Endothelial cell of umbilical vein (primary cell): ENCODE measurements around the gene NMT1. TPM values are rescaled to one million over a fixed set of nuclear protein-coding genes. Genes with fewer than 3 reads are reported as not detected.

Experiments
- BruUV-seq: library from RNA; stranded (reverse); fragments of 400-500 nt; replicated peaks from 2 replicates; lab custom pipeline; 2021; lab: Mats Ljungman, UMichigan
- CTCF ChIA-PET: fragments of 300-600, 350-600 bp; sonication (Branson Sonifier 250); formaldehyde crosslinking; loops from one replicate; lab custom pipeline; 2021; ENCODE audit warnings: antibody characterized with exemption, inconsistent platforms; lab: Charles Lee
- POLR2A ChIA-PET: fragments of 300-600, 350-600 bp; sonication (Branson Sonifier 250); formaldehyde crosslinking; loops from one replicate; lab custom pipeline; 2021; ENCODE audit warnings: antibody characterized with exemption, inconsistent platforms; lab: Charles Lee
- DNase-seq: peaks from one replicate; pipeline ENCODE4 v3.0.0-alpha.2; 2011; ENCODE audit warnings: low read depth, low spot score
- FAIRE-seq: peaks from 2 replicates; lab custom pipeline; 2011; peaks lifted over from hg19 to GRCh38; lab: Jason Lieb, UNC
- H2AFZ ChIP-seq: 2 replicates; pipeline ENCODE4 v1.6.0; 2012; ENCODE audit warnings: low read depth, low read length, control low read depth, inconsistent platforms
- H3K27ac ChIP-seq: 2 replicates; pipeline ENCODE4 v1.5.1; 2011; ENCODE audit warnings: low read depth, mild to moderate bottlenecking, control low read depth, low read length, moderate library complexity; ENCODE audit not compliant: insufficient read depth
- H3K27me3 ChIP-seq, 2 experiments: 2 replicates each; pipeline versions ENCODE4 v1.6.0 to v1.6.1; 2011; ENCODE audit warnings: low read length in 2 of 2, mixed read lengths in 1 of 2; ENCODE audit not compliant: control insufficient read depth in 2 of 2, insufficient read depth in 2 of 2
- H3K36me3 ChIP-seq, 2 experiments: 2 replicates in 1 of 2; 3 replicates in 1 of 2; pipeline ENCODE4 v1.5.1; 2011; ENCODE audit warnings: low read length in 2 of 2, mild to moderate bottlenecking in 1 of 2, moderate library complexity in 1 of 2; ENCODE audit not compliant: control insufficient read depth in 2 of 2, insufficient read depth in 2 of 2; ENCODE audit errors: extremely low read depth in 1 of 2
- H3K4me1 ChIP-seq: 3 replicates; pipeline ENCODE4 v1.5.1; 2011; ENCODE audit warnings: mild to moderate bottlenecking, low read length; ENCODE audit not compliant: control insufficient read depth, insufficient read depth; ENCODE audit errors: extremely low read depth
- H3K4me2 ChIP-seq: 2 replicates; pipeline ENCODE4 v1.6.1; 2011; ENCODE audit warnings: low read length, control low read depth, mixed read lengths; ENCODE audit not compliant: insufficient read depth
- H3K4me3 ChIP-seq, 3 experiments: fragments of 200-600 bp in 1 of 3; sonication (generic), shearing (Covaris generic) in 1 of 3; replicated peaks in 1 of 3; 2 replicates each; pipeline ENCODE4 v1.5.1; 2011 to 2016; ENCODE audit warnings: control low read depth in 3 of 3, low read length in 3 of 3, mild to moderate bottlenecking in 2 of 3, inconsistent platforms in 1 of 3, low read depth in 1 of 3, moderate library complexity in 1 of 3; ENCODE audit not compliant: insufficient read depth in 1 of 3
- H3K79me2 ChIP-seq: 2 replicates; pipeline ENCODE4 v1.6.0; 2012; ENCODE audit warnings: low read length, inconsistent platforms; ENCODE audit not compliant: control insufficient read depth, insufficient read depth
- H3K9ac ChIP-seq: replicated peaks from 2 replicates; pipeline ENCODE3; 2011; ENCODE audit warnings: low read length, control low read depth; ENCODE audit not compliant: insufficient read depth; ENCODE audit errors: extremely low read depth
- H3K9me1 ChIP-seq: replicated peaks from 3 replicates; pipeline ENCODE4 v1.6.0; 2011; ENCODE audit warnings: mild to moderate bottlenecking, low read length; ENCODE audit not compliant: control insufficient read depth, insufficient read depth; ENCODE audit errors: extremely low read depth
- H3K9me3 ChIP-seq: replicated peaks from 2 replicates; pipeline ENCODE4 v1.5.1; 2012; ENCODE audit warnings: low read length, inconsistent platforms; ENCODE audit not compliant: control insufficient read depth, insufficient read depth
- H4K20me1 ChIP-seq: replicated peaks from 2 replicates; pipeline ENCODE3; 2011; ENCODE audit warnings: mild to moderate bottlenecking, low read length; ENCODE audit not compliant: control insufficient read depth, insufficient read depth; ENCODE audit errors: extremely low read depth
- EZH2 ChIP-seq: IDR thresholded peaks from 2 replicates; pipeline ENCODE4 v1.6.1; 2012; ENCODE audit warnings: borderline replicate concordance, low read depth, mild to moderate bottlenecking, moderate library complexity, low read length, inconsistent platforms; ENCODE audit not compliant: severe bottlenecking
- FOS ChIP-seq: IDR thresholded peaks from 2 replicates; pipeline ENCODE4 v1.6.1; 2011; ENCODE audit warnings: mild to moderate bottlenecking, low read length, moderate library complexity, borderline replicate concordance; ENCODE audit not compliant: insufficient read depth
- GATA2 ChIP-seq: IDR thresholded peaks from 2 replicates; pipeline ENCODE4 v1.7.0; 2011; ENCODE audit warnings: low read depth, mild to moderate bottlenecking, moderate library complexity, mixed read lengths, low read length; ENCODE audit not compliant: insufficient read length, insufficient read depth
- JUN ChIP-seq: IDR thresholded peaks from 2 replicates; pipeline ENCODE4 v1.6.1; 2011; ENCODE audit warnings: borderline replicate concordance, low read depth; ENCODE audit not compliant: insufficient read length, insufficient read depth
- MAX ChIP-seq: IDR thresholded peaks from 2 replicates; pipeline ENCODE4 v1.6.1; 2011; ENCODE audit not compliant: insufficient read depth, insufficient read length
- MYC ChIP-seq: IDR thresholded peaks from one replicate; pipeline ENCODE4 v1.6.1; 2011; ENCODE audit warnings: mild to moderate bottlenecking, low read depth, low read length
- POLR2A ChIP-seq: IDR thresholded peaks from 2 replicates; pipeline ENCODE4 v1.6.1; 2012; ENCODE audit warnings: low read depth, mild to moderate bottlenecking, control low read depth, low read length
- POLR2AphosphoS5 ChIP-seq: IDR thresholded peaks from 2 replicates; pipeline ENCODE4 v1.6.1; 2012; ENCODE audit warnings: low read depth, mild to moderate bottlenecking, control low read depth, low read length, moderate library complexity; ENCODE audit not compliant: insufficient read depth
- dilution Hi-C: fragments of 300-500 bp; cut with MboI; formaldehyde crosslinking; loops from one replicate; pipeline ENCODE4 v1.15.0; 2019; ENCODE audit warnings: low sequenced_read_pairs; ENCODE audit not compliant: extremely low pct_ligation_motif_present
- intact Hi-C: fragments of 100-400 bp; cut with micrococcal nuclease; formaldehyde crosslinking; loops from one replicate; pipeline ENCODE4 v1.10.0; 2022
- polyA plus RNA-seq, 4 experiments: library from polyadenylated mRNA; depleted of rRNA in 3 of 4; stranded (reverse) in 3 of 4; unstranded in 1 of 4; fragments of >200 nt; gene quantifications; 2 replicates each; pipeline versions ENCODE4 v1.2.1 to v1.2.3, GENCODE V29; 2011 to 2012; ENCODE audit warnings: missing spikeins in 1 of 4
- total RNA-seq: library from RNA; stranded (reverse); gene quantifications from 2 replicates; pipeline ENCODE4 v1.2.3, GENCODE V29; 2021
- TF ChIP-seq, protein P1 (sequence below), 2 donors: IDR thresholded peaks; 1 replicate in 1 of 2; 2 replicates in 1 of 2; pipeline ENCODE4 v1.5.1; 2011; ENCODE audit warnings: low read length in 2 of 2, mild to moderate bottlenecking in 2 of 2, moderate library complexity in 2 of 2, control low read depth in 1 of 2, inconsistent platforms in 1 of 2, low read depth in 1 of 2; ENCODE audit not compliant: insufficient read depth in 1 of 2; ENCODE audit errors: extremely low read depth in 1 of 2

The NMT1 gene
- total and polyA plus RNA-seq, 2 donors (not counting 3 experiments of a cell fraction or from before 2014, with no cell fraction given) = 37.6 to 135 TPM

DNA sequence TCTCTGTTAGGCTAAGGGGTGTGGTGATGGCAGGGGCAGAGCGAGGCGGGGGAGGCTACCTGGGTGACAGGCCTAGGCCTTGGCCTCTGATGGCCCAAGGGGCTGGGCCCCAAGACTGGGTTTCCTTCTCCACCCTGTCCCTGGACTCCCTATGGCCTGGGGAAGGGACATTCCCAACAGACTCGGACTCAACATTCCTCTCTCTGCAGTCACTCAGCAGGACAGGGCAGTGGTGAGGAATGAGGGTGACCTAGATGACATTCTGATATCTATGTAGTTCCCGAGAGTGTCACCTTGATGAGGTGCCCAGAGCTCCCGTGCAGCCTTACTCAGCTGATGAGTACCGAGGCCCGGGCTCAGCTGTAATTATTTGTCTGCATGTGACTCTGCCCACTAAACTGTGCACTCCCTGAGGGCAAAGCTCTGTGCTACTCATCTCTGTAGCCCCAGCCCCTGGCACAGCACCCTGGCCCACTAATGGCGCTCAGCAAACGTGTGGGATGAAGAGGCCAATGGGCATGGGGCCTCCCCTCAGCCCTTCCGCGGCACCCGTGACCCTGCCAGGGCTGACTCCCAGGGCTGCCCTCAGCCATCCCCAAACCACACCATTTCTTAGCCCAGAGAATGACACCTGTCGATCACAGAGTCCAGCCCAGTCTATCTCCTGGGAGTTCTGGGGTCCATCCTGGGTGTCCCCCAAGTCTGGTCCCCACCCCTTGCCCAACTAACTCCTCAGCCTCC is 69.0 kb downstream of the NMT1 start:
- CTCF ChIA-PET = interaction anchor here (0.5 to 7.2 kb wide), 5 partner anchors 10 to 210 kb away, joined by 3 to 476 read pairs (median 10); no protein-coding TSS in a partner anchor
- Histone ChIP-seq H3K36me3 (no peaks in the 10 kb centered on the region), H3K4me3 (no peak overlapping the region), H2AFZ (no peak overlapping the region), H3K9ac (no peak overlapping the region), H3K27ac (no peak overlapping the region), H3K4me1 (peaks cover 27% of the 10 kb centered on the region), H4K20me1 (no peaks in the 10 kb centered on the region), H3K27me3 (no peaks in the 10 kb centered on the region), H3K79me2 (peaks cover 2% of the 10 kb centered on the region), H3K4me2 (no peak overlapping the region), H3K9me3 (no peaks in the 10 kb centered on the region), H3K9me1 (no peaks in the 10 kb centered on the region)
- intact Hi-C loops (no loop called here), dilution Hi-C loops (no loop called here)
- TF ChIP-seq MAX (no peak), POLR2AphosphoS5 (no peak), MYC (no peak), FOS (no peak), POLR2A (no peak), EZH2 (no peak), GATA2 (no peak), JUN (no peak)
- TF ChIP-seq, protein P1, sequence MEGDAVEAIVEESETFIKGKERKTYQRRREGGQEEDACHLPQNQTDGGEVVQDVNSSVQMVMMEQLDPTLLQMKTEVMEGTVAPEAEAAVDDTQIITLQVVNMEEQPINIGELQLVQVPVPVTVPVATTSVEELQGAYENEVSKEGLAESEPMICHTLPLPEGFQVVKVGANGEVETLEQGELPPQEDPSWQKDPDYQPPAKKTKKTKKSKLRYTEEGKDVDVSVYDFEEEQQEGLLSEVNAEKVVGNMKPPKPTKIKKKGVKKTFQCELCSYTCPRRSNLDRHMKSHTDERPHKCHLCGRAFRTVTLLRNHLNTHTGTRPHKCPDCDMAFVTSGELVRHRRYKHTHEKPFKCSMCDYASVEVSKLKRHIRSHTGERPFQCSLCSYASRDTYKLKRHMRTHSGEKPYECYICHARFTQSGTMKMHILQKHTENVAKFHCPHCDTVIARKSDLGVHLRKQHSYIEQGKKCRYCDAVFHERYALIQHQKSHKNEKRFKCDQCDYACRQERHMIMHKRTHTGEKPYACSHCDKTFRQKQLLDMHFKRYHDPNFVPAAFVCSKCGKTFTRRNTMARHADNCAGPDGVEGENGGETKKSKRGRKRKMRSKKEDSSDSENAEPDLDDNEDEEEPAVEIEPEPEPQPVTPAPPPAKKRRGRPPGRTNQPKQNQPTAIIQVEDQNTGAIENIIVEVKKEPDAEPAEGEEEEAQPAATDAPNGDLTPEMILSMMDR (IDR thresholded peaks at IDR 0.05; ENCODE audit: extremely low read depth in 1 of 2, insufficient read depth in 1 of 2, low read depth in 1 of 2, low read length in 2 of 2) = no peak
- DNase-seq = no peak
- peak; percentile 49 for FAIRE-seq
- POLR2A ChIA-PET = interaction anchor here (1.6 kb wide), 1 partner anchor 18 kb away, joined by 4 read pairs; the partner anchor contains the start of gene HEXIM1
- no TSS peak for BruUV-seq
